22Rv1 (cell line): ENCODE results near the gene RNF225.

ENCODE experiments used
- H3K27ac ChIP-seq: fragments of 450-650 bp; 2 replicates; pipeline ENCODE4 v1.5.1; 2017
- ZFX ChIP-seq: fragments of 450-650 bp; IDR thresholded peaks from 2 replicates; pipeline ENCODE4 v1.6.1; 2017; ENCODE audit warnings: antibody characterized with exemption, borderline replicate concordance
- TF ChIP-seq, protein P1 (sequence below): fragments of 450-650 bp; IDR thresholded peaks from 2 replicates; pipeline ENCODE4 v1.5.1; 2017; ENCODE audit warnings: mild to moderate bottlenecking

RNF225 gene

GRCh38 chr19:58409010-58409790 is 13.7 kb downstream of the RNF225 start:
- H3K27ac ChIP-seq: peak overlapping the region; percentile 85
- TF ChIP-seq, protein P1, sequence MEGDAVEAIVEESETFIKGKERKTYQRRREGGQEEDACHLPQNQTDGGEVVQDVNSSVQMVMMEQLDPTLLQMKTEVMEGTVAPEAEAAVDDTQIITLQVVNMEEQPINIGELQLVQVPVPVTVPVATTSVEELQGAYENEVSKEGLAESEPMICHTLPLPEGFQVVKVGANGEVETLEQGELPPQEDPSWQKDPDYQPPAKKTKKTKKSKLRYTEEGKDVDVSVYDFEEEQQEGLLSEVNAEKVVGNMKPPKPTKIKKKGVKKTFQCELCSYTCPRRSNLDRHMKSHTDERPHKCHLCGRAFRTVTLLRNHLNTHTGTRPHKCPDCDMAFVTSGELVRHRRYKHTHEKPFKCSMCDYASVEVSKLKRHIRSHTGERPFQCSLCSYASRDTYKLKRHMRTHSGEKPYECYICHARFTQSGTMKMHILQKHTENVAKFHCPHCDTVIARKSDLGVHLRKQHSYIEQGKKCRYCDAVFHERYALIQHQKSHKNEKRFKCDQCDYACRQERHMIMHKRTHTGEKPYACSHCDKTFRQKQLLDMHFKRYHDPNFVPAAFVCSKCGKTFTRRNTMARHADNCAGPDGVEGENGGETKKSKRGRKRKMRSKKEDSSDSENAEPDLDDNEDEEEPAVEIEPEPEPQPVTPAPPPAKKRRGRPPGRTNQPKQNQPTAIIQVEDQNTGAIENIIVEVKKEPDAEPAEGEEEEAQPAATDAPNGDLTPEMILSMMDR: no peak

DNA sequence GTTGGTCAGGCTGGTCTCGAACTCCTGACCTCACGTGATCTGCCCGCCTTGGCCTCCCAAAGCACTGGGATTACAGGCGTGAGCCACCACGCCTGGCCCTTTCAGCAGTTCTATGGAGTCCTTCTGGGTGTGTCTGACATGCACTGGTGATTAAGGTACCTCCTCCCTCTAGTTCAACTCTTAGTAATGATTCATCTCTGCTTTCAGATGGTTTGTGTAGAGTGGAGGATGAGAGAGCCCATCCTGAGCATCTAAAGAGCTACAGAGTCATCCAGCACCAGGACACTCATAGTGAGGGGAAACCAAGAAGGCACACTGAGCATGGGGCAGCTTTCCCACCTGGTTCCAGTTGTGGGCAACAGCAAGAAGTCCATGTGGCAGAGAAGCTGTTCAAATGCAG is 21.1 kb downstream of the RNF225 start:
- H3K27ac ChIP-seq: no peak overlapping the region
- no peak for TF ChIP-seq ZFX
- TF ChIP-seq, protein P1: no peak

DNA sequence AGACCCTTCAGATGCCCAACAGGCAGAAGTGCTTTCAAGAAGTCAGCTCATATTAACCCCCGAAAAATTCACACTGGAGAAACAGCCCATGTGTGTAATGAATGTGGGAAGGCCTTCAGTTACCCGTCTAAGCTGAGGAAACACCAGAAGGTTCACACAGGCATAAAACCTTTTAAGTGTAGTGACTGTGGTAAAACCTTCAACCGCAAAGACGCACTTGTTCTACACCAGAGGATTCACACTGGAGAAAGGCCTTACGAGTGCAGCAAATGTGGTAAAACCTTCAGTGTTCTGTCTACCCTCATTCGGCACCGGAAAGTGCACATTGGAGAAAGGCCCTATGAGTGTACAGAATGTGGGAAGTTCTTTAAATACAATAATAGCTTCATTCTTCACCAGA is 21.6 kb downstream of the RNF225 start:
- TF ChIP-seq ZFX: no peak
- TF ChIP-seq, protein P1: no peak

GRCh38 chr19:58428617-58429016 is 33.2 kb downstream of the RNF225 start:
- no peak overlapping the region for H3K27ac ChIP-seq
- TF ChIP-seq, protein P1: no peak
- TF ChIP-seq ZFX: no peak

More for the DNA sequence above, 21.6 kb downstream of the RNF225 start:
- no peak overlapping the region for H3K27ac ChIP-seq

DNA sequence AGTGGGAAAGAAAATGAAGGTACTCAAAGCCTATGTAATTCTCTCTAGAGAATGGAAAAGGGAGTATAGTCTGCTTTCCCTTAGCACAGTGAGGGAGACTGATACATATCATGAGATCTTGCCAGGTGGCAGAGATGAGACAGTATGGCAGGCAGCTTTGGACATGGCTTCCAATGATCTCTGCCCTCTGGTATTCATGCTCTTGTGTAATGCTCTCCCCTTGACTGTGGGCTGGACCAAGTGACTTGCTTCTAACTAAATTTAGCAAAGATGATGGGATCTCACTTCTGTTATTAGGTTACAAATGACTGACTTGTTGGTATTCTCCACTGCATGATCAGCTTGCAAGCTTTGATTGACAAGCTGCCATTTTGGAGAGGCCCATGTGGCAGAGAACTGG is 34.3 kb downstream of the RNF225 start:
- H3K27ac ChIP-seq: no peak overlapping the region
- no peak for TF ChIP-seq ZFX
- TF ChIP-seq, protein P1: no peak

DNA sequence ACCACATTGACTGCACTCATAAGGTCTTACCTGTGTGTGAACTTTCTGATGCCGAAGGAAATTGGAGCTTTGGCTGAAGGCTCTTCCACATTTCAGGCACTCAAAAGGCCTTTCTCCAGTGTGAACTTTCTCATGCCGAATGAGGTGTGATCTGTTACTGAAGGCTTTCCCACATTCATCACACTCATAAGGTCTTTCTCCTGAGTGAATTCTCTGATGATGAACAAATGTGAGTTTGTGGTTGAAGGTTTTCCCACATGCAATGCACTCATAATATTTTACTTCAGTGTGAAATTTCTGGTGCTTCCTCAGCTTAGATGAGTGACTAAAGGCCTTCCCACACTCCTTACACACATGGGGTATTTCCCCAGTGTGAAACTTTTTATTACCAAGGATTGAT is 38.8 kb downstream of the RNF225 start:
- H3K27ac ChIP-seq: no peak overlapping the region
- TF ChIP-seq ZFX: no peak
- TF ChIP-seq, protein P1: no peak
